HG03432 (cell line): ENCODE measurements around the gene HOGA1.

Experiments
- ATAC-seq: cut with Tn5 transposase; IDR thresholded peaks from one replicate; pipeline ENCODE4 v1.9.1; 2021; ENCODE audit warnings: mild to moderate bottlenecking, moderate library complexity; ENCODE audit not compliant: unreplicated experiment

The HOGA1 gene

GRCh38 chr10:97578171-97578844 is 5.9 kb upstream of the HOGA1 start:
- no peak for ATAC-seq

GRCh38 chr10:97580421-97581367 is 3.5 kb upstream of the HOGA1 start:
- ATAC-seq: no peak

GRCh38 chr10:97582169-97582568 is 2.0 kb upstream of the HOGA1 start:
- no peak for ATAC-seq

GRCh38 chr10:97583476-97583875 is 713 bp upstream of the HOGA1 start:
- no peak for ATAC-seq

- no peak for ATAC-seq
Measured at GRCh38 chr10:97584798-97585438, 729 bp downstream of the HOGA1 start.

GRCh38 chr10:97585439-97585811 is 1.2 kb downstream of the HOGA1 start:
- no peak for ATAC-seq

GRCh38 chr10:97587183-97587582 is 3.0 kb downstream of the HOGA1 start:
- no peak for ATAC-seq

- no peak for ATAC-seq
Measured at GRCh38 chr10:97589479-97589878, 5.3 kb downstream of the HOGA1 start, which contains the start of gene C10orf62. TSS of gene C10orf62 (plus strand) at chr10:97589721. CDS start at chr10:97589898, 177 bp downstream.

- no peak for ATAC-seq
Measured at GRCh38 chr10:97590082-97590747, 6.0 kb downstream of the HOGA1 start.

- no peak for ATAC-seq
Measured at GRCh38 chr10:97590748-97591495, 6.7 kb downstream of the HOGA1 start.

- no peak for ATAC-seq
Measured at GRCh38 chr10:97593421-97593820, 9.2 kb downstream of the HOGA1 start.

- no peak for ATAC-seq
Measured at GRCh38 chr10:97596101-97597082, 12.2 kb downstream of the HOGA1 start.

GRCh38 chr10:97597778-97598177 is 13.6 kb downstream of the HOGA1 start:
- ATAC-seq: no peak

- ATAC-seq: no peak
Measured at GRCh38 chr10:97598407-97599271, 14.4 kb downstream of the HOGA1 start.

- no peak for ATAC-seq
Measured at GRCh38 chr10:97599272-97599619, 15.1 kb downstream of the HOGA1 start.

- no peak for ATAC-seq
Measured at GRCh38 chr10:97600616-97601015, 16.4 kb downstream of the HOGA1 start.

GRCh38 chr10:97601268-97602215 is 17.4 kb downstream of the HOGA1 start:
- ATAC-seq: no peak
